Measurements from ENCODE around the gene SLC2A14.
A peak's percentile ranks its signal among the peaks of the same experiment; 100 is the strongest.
"Not testable (repeated sequence)": the region's sequence is repeated elsewhere in the genome, so short reads cannot be mapped to it uniquely, and the experiment has no call there.

SLC2A14 gene

GRCh38 chr12:7872566-7873319 is at the start of gene SLC2A14:
TSS of gene SLC2A14 (minus strand) at chr12:7872915. CDS start at chr12:7869880, 3,035 bp downstream.
- DNase-seq = no peak

DNA sequence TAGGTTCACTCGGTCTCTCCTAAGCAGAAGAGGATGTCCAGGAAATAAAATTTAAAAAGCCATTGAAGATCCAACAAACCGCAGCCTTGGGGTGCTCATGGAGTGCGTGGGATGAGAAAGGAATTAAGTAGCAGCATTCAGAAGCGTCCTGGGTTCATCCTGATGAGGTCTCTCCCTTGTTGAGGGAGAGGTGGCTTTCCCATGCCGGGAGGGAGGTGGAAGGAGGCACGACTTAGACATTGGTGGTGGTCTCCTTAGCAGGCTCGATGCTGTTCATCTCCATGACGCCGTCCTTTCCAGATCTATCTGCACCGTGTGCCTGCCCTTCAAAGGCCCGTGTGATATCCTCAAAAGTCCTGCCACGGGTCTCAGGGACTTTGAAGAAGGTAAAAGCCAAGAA is 48.5 kb upstream of the SLC2A14 start:
- DNase-seq = not testable (repeated sequence)

DNA sequence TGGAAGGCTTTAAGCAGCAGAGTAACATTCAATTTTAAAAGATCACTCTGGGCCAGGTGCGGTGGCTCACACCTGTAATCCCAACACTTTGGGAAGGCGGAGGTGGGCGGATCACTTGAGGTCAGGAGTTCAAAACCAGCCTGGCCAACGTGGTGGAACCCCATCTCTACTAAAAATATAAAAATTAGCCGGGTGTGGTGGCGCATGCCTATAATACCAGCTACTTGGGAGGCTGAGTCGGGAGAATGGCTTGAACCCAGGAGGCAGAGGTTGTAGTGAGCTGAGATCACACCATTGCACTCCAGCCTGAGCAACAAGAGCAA is 45.5 kb upstream of the SLC2A14 start:
- DNase-seq = not testable (repeated sequence)

GRCh38 chr12:7917392-7918267 is 44.9 kb upstream of the SLC2A14 start:
- DNase-seq = no peak

DNA sequence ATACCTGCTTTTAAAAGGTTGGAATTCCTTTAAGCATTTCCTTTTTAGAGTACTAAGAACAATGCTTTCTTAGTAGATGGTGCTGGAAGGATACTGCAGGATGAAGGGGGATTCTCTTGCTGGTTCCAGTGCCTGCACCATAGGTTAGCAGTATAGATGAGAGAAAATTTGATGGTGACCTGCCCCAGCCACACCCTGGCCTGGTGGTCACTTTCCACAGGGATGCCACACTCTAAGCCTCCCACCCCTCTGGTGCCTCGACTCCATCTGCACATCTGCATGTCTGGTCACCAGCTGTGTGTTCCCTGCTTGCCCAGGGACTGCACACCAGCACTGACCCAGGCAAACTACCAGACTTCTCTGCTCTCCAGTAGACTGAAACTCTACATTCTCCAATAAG is 44.2 kb upstream of the SLC2A14 start:
- DNase-seq = no peak

DNA sequence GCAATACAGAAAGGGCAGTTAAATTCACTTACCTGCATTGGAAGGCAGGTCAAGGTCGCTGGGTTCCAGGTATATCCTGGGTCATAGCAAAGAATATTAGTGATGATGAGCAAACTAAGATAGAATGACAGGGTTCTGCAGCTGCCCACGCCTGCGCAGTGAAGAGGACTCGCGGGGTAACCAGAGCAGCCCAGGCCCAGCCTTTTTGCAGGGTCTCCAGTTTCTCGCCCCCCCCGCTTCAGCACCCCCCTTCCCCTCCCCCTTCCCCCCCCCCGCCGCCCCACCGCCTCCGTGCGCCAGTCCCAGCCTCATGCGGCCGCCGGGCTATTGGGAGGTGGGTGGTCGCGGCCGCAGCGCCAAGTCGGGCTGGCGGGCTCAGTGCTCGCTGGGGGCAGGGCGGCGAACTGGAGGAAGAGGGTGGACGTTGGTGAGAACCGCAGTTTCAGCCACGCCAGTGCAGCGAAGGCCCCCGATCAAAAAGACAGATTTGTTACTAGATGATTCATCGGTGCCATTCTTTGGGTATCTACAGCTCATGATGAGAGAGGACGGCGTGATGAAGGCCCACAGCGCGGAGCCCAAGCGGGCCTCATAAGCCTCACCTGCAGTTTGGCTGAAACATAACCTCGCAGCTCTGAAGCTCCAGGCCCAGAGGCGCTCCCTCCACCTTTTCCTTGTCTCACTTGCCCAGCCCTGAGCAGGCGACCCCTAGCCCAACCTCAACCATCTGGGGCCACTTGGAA is 43.1 kb upstream of the SLC2A14 start:
- DNase-seq = peak; percentile 43

GRCh38 chr12:7910106-7910505 is 37.4 kb upstream of the SLC2A14 start:
- DNase-seq = not testable (repeated sequence)

GRCh38 chr12:7907009-7907408 is 34.3 kb upstream of the SLC2A14 start:
- DNase-seq = no peak

- not testable (repeated sequence) for DNase-seq
Measured at GRCh38 chr12:7906303-7906702, 33.6 kb upstream of the SLC2A14 start.

- not testable (repeated sequence) for DNase-seq
Measured at GRCh38 chr12:7905600-7906125, 32.9 kb upstream of the SLC2A14 start.

DNA sequence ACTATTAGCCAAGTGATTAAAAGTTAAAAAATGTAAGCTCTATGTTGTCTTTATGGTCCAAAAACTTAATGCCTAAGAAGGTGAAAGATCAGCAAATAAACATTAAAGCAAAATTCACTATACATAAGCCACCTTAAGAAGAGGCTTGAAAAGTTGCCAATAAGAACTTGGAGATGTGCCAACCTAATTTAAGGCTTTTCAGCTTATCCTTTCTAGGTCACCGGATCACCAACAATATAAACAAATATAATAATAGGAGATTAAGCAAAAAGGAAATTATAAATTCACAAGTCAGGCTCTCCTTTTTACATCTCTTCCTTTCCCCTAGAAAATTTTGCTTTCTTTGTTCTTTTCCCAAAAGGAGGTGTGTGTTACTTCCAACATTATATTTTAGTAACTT is 32.4 kb upstream of the SLC2A14 start:
- DNase-seq = no peak

DNA sequence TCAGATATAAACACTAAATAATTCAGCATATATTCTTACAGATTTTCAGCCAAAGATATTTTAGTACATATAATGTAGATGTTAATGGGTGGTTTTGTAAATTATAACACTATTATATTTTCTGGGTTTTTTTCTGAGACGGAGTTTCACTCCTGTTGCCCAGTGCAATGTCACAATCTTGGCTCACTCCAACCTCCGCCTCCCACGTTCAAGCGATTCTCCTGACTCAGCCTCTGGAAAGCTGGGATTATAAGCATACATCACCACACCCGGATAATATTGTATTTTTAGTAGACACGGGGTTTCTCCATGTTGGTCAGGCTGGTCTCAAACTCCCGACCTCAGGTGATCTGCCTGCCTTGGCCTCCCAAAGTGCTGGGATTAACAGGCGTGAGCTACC is 29.7 kb upstream of the SLC2A14 start:
- DNase-seq = not testable (repeated sequence)

DNA sequence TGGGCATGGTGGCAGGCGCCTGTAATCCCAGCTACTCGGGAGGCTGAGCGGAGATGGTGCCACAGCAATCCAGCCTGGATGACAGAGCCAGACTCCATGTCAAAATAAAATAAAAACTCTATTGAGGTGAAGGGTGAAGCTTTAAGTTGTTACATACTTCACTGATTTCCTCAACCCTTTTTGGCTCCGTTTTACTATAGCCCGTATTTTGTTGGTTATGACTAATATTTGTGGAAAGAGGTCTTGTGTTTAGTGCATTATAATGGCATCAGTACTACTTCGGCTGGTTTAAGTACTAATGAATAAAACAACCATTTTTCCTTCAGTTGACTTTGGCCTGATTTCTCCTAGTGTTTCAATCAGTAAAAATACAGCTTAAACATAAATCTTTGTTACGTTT is 27.0 kb upstream of the SLC2A14 start:
- no peak for DNase-seq

DNA sequence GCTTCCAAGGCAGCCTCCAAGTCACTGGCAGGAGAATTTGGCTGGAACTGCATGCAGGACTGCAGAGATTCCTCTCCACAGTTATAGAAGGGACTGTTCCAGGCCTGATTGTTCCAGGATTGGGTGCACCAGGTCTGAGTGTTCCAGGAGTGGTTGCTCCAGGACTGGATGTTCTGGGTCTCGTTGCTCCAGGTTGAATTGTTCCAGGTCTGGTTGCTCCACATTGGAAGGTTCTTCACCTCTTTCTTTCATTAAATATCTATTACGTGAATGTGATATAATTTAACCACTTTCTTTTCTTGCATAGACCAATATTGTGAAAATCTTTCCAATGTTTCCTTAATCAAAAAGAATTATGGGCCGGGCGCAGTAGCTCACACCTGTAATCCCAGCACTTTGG is 24.0 kb upstream of the SLC2A14 start:
- not testable (repeated sequence) for DNase-seq

DNA sequence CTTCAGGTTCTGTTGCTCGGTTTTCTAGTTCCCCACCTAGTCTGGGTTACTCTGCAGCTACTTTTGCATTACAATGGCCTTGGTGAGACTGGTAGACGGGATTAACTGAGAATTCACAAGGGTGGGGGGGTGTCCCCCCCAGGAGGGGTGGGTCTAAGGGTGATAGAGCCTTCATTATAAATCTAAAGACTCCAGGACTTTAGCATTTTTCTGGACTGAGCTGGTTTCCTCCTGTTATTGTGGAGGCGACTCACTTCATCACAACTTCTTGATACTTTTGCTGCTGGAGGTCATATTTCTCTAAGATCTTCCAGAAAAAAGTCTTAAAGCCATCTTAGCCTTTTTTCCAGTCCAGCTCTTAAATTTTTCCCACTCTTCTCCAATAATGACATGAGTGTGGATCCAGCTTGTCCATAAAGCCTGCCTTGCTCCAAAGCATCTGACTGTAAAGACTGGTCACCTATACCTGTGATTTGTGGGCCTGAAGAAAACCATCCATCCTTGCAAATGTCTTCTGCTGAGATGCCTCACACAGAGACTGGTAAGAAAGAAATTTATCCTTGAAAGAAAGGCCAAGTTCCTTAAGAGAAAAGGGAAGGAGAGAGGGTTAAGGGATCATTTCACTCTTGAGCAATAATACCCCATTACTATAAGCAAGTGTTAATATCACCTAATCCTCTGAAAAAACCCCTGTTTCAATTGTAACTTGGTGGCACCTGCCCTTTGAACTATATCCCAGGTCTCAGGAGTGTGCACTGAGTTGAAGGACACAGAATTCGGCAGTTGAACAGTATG is 19.7 kb upstream of the SLC2A14 start:
- DNase-seq = no peak

DNA sequence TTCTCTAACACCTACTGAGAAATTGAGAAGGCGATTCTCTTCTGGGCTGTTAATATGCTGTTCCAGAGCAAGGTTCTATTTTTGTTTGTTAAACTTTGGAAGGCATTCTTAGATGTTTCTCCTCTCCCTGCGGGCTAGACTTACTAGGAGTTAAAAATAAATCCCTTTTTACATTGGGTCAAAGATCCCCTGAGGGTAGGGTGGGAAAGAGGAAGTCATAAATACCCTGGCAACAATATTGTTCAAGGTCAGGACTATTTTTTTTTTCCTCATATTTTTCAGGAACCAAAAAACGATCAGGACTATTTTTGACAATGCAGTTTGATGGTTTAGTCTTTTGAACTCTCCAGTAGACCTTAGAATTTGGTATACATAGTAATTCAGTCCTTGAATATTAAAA is 12.0 kb upstream of the SLC2A14 start:
- DNase-seq = no peak

DNA sequence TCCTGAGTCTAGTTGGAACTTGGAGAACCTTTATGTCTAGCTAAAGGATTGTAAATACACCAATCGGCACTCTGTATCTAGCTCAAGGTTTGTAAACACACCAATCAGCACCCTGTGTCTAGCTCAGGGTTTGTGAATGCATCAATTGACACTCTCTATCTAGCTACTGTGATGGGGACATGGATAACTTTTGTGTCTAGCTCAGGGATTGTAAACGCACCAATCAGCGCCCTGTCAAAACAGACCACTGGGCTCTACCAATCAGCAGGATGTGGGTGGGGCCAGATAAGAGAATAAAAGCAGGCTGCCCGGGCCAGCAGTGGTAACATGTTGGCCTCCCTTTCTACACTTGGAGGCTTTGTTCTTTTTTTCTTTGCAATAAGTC is 9.0 kb upstream of the SLC2A14 start:
- not testable (repeated sequence) for DNase-seq

- DNase-seq = not testable (repeated sequence)
Measured at GRCh38 chr12:7880952-7881735, 8.4 kb upstream of the SLC2A14 start.

GRCh38 chr12:7879246-7879645 is 6.5 kb upstream of the SLC2A14 start:
- DNase-seq = no peak

- DNase-seq = no peak
Measured at GRCh38 chr12:7877420-7877819, 4.7 kb upstream of the SLC2A14 start.

DNA sequence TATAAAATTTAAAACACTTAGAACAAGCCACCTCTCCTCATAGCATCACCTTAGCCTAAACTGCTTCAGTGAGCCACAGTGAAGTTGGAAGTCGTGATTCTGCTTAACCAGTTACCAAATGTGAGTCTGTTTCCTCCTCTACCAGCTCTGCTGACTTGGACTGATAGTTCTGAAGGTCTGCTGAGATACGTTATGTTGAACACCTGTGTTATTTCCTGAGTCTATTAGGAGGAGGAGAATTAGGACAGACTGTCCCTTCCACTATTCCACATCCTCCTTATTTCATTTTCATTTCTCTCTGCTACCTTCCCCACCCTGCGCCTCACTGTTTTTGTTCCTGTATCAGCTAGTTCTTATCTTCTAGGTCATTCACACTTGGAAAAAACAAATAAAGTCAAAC is 2.4 kb downstream of the SLC2A14 start:
- no peak for DNase-seq

DNA sequence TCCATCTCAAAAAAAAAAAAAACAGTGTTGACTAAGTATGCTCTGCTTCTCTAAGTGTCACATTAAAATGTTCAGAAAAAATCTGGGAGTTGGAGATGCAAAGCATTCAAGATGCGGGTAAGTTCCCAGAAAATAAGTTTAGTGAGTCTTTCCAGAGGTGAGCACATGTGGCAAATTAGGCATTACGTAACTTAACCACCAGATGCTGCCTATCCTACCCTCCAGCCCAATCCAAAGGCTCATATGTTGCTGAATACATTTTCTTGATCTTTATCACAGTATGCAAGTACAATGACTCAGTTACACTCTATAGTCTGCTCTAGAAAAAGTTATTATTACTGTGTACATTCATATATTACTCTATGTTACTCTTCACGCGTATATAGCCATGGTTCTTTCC is 3.6 kb downstream of the SLC2A14 start:
- DNase-seq = no peak
